Natural killer cell (primary cell): ENCODE measurements around the gene GRHPR. TPM values are rescaled to one million over a fixed set of nuclear protein-coding genes. Genes with fewer than 3 reads are reported as not detected.

Experiments
- ATAC-seq, 3 donors: fragments of 150-1000 bp in 2 of 3; fragments of 200-7000 bp in 1 of 3; cut with Tn5 transposase; 1 replicate in 1 of 3; 2 replicates in 2 of 3; pipeline ENCODE4 v1.10.0; 2021; ENCODE audit warnings: mild to moderate bottlenecking in 2 of 3, moderate library complexity in 2 of 3
- DNase-seq, 2 donors: peaks; one replicate each; pipeline versions ENCODE4 v3.0.0 to v3.0.0-alpha.2; 2013 to 2021; ENCODE audit warnings: mixed read lengths in 1 of 2
- H3K27ac ChIP-seq: one replicate; pipeline ENCODE4 v1.5.1; 2013; ENCODE audit warnings: mild to moderate bottlenecking, low read length
- H3K27me3 ChIP-seq: one replicate; pipeline ENCODE4 v1.6.1; 2013; ENCODE audit warnings: low read length; ENCODE audit not compliant: control insufficient read depth, insufficient read depth
- H3K36me3 ChIP-seq: one replicate; pipeline ENCODE4 v1.6.1; 2013; ENCODE audit warnings: low read length; ENCODE audit not compliant: control insufficient read depth, insufficient read depth
- H3K4me1 ChIP-seq: one replicate; pipeline ENCODE4 v1.6.1; 2013; ENCODE audit warnings: low read length; ENCODE audit not compliant: control insufficient read depth, insufficient read depth
- H3K4me3 ChIP-seq: one replicate; pipeline ENCODE4 v1.5.1; 2013; ENCODE audit warnings: low read length
- H3K9me3 ChIP-seq: one replicate; pipeline ENCODE4 v1.6.1; 2013; ENCODE audit warnings: low read length; ENCODE audit not compliant: control insufficient read depth, insufficient read depth
- H3K27ac Mint-ChIP-seq, 2 donors: one replicate each; pipeline ENCODE4 v1.8.0; 2022; ENCODE audit warnings: mild to moderate bottlenecking in 2 of 2, mixed read lengths in 2 of 2, moderate library complexity in 1 of 2
- H3K27me3 Mint-ChIP-seq, 2 donors: one replicate each; pipeline ENCODE4 v1.8.0; 2022; ENCODE audit warnings: low read depth in 2 of 2, mixed read lengths in 2 of 2
- H3K36me3 Mint-ChIP-seq: one replicate; pipeline ENCODE4 v1.8.0; 2022; ENCODE audit warnings: mixed read lengths
- H3K4me1 Mint-ChIP-seq, 2 donors: one replicate each; pipeline ENCODE4 v1.8.0; 2022; ENCODE audit warnings: mixed read lengths in 2 of 2
- H3K4me3 Mint-ChIP-seq: one replicate; pipeline ENCODE4 v1.8.0; 2022; ENCODE audit warnings: mild to moderate bottlenecking, moderate library complexity, mixed read lengths
- H3K9me3 Mint-ChIP-seq, 2 donors: one replicate each; pipeline ENCODE4 v1.8.0; 2022; ENCODE audit warnings: mixed read lengths in 2 of 2
- WGBS: methylation state at CpG from one replicate; pipeline ENCODE4 v1.1.7; 2013; ENCODE audit warnings: missing lambda C conversion rate; ENCODE audit not compliant: insufficient coverage; 5-methylcytosine and 5-hydroxymethylcytosine counted together
- intact Hi-C: fragments of 100-400 bp; cut with micrococcal nuclease; formaldehyde crosslinking; loops from one replicate; pipeline ENCODE4 v1.14.2; 2022
- total RNA-seq, 4 donors: library from RNA; stranded (reverse); fragments of 120-200 nt in 1 of 4; gene quantifications; one replicate each; pipeline versions ENCODE4 v1.2.3 to v1.2.4, GENCODE V29; 2013 to 2022
- TF ChIP-seq, protein P1 (sequence below): fragments of 200-600 bp; IDR thresholded peaks from one replicate; pipeline ENCODE4 v1.8.0; 2022; ENCODE audit warnings: antibody characterized with exemption

Gene GRHPR
- total RNA-seq, 3 donors from 2014 or later (not counting 1 experiment from before 2014, with no cell fraction given): 38.1 to 55.6 (median 41.1) TPM

DNA sequence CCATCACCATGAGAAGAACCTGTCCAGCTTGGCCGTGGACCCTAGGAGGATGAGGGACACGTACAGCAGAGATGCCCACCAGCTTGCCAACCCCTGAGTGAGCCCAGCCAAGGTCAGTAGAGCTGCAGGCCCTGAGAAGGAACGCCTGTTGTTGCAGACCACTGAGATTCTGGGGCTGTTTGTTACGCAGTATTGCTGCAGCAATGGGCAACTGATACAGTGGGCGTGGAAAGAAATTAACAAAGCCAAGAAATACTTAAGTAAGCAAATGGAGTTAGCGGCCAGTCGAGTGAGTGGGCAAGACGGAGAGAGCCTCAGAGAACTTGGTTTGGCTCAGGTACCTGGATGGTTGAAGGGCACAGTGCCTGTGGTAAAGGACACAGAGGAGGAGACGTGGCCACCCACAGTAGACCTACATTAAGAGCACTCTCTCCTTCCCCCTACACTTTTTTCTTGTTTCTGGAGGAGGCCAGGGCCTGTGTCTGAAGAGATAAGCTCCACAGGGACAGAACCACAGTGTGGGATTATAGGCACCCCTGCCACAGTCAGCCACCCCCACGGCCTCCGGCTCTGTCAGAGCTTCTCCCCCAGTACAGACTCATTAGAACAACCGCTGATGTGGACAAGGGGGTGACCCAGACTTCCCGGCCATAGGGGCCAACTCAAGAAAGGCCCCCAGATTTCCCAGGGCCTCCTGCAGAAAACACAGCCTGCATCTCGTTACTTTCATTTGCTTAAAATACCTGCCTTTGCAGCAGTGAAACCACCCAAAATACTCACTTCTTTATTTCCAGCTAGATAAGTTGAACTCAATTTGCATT is 40.1 kb upstream of the GRHPR start:
- H3K4me1 Mint-ChIP-seq: no peaks in the 10 kb centered on the region
- 84% methylated on average over 14 of the region's 14 CpGs for WGBS
- Histone ChIP-seq H3K4me1 (peaks cover 20% of the 10 kb centered on the region), H3K4me3 (no peak overlapping the region), H3K36me3 (no peaks in the 10 kb centered on the region), H3K27me3 (no peaks in the 10 kb centered on the region), H3K27ac (peak overlapping the region; percentile 31), H3K9me3 (no peaks in the 10 kb centered on the region)
- H3K9me3 Mint-ChIP-seq: no peaks in the 10 kb centered on the region
- H3K36me3 Mint-ChIP-seq: no peaks in the 10 kb centered on the region
- ATAC-seq (no peak), DNase-seq (no peak)
- H3K4me3 Mint-ChIP-seq: no peak overlapping the region
- no peak overlapping the region for H3K27ac Mint-ChIP-seq
- intact Hi-C loops: no loop called here
- TF ChIP-seq, protein P1, sequence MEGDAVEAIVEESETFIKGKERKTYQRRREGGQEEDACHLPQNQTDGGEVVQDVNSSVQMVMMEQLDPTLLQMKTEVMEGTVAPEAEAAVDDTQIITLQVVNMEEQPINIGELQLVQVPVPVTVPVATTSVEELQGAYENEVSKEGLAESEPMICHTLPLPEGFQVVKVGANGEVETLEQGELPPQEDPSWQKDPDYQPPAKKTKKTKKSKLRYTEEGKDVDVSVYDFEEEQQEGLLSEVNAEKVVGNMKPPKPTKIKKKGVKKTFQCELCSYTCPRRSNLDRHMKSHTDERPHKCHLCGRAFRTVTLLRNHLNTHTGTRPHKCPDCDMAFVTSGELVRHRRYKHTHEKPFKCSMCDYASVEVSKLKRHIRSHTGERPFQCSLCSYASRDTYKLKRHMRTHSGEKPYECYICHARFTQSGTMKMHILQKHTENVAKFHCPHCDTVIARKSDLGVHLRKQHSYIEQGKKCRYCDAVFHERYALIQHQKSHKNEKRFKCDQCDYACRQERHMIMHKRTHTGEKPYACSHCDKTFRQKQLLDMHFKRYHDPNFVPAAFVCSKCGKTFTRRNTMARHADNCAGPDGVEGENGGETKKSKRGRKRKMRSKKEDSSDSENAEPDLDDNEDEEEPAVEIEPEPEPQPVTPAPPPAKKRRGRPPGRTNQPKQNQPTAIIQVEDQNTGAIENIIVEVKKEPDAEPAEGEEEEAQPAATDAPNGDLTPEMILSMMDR: no peak
- H3K27me3 Mint-ChIP-seq: peaks cover 0 to 6% of the 10 kb centered on the region in 2 donors

DNA sequence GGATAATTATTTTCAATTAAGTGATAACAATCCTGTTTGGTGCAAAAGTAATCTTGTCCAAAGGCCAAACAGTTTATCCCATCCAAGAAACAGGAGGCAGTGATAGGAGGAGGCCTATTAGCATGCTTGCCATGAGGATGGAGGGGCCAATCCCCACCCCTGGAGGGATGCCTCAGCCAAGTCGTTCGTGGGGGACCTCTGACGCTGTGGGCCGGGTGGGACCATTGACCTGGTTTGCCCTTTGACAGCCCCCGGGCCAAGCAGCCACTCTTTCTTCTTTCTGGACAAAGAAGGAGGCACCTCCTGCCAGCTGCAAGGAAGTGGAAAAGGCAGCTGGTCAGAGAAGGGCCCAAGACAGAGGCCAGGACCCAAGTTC is 39.5 kb upstream of the GRHPR start:
- intact Hi-C loops: no loop called here

DNA sequence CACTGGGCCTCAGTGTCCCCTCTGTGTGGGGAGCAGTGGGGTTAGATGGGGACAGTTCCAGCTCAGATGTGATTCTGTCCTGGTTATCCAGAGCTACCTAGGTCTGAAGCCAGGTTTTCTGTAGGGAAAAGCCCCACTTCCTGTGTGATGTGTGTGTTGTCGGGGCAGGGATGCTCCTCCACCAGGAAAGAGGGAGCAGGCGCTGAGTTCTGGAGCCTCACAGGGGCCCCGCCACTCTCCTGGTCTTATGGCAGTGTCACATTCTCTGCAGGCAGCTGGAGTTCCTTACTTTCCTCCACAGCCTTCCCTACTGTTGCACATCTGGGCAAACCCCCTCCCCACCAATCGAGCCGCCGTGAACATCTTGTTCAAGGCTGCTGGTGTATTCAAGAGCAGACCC is 39.1 kb upstream of the GRHPR start:
- H3K4me3 Mint-ChIP-seq: no peak overlapping the region
- intact Hi-C loops: no loop called here
- H3K27me3 Mint-ChIP-seq: peaks cover 0 to 6% of the 10 kb centered on the region in 2 donors
- H3K9me3 Mint-ChIP-seq: no peaks in the 10 kb centered on the region
- Histone ChIP-seq H3K27ac (peak overlapping the region; percentile 60), H3K9me3 (no peaks in the 10 kb centered on the region), H3K4me1 (peaks cover 16% of the 10 kb centered on the region), H3K36me3 (no peaks in the 10 kb centered on the region), H3K4me3 (no peak overlapping the region), H3K27me3 (no peaks in the 10 kb centered on the region)
- H3K36me3 Mint-ChIP-seq: no peaks in the 10 kb centered on the region
- no peaks in the 10 kb centered on the region for H3K4me1 Mint-ChIP-seq
- WGBS: 84% methylated on average over 6 of the region's 6 CpGs
- TF ChIP-seq, protein P1: no peak
- DNase-seq (no peak), ATAC-seq (no peak)
- no peak overlapping the region for H3K27ac Mint-ChIP-seq

More for the DNA sequence above, 39.5 kb upstream of the GRHPR start:
- H3K4me1 Mint-ChIP-seq: no peaks in the 10 kb centered on the region
- H3K9me3 Mint-ChIP-seq: no peaks in the 10 kb centered on the region
- H3K27me3 Mint-ChIP-seq: peaks cover 0 to 6% of the 10 kb centered on the region in 2 donors
- Histone ChIP-seq H3K4me1 (peaks cover 20% of the 10 kb centered on the region), H3K36me3 (no peaks in the 10 kb centered on the region), H3K4me3 (no peak overlapping the region), H3K9me3 (no peaks in the 10 kb centered on the region), H3K27me3 (no peaks in the 10 kb centered on the region), H3K27ac (peak overlapping the region; percentile 60)
- 79% methylated on average over 5 of the region's 5 CpGs for WGBS
- no peaks in the 10 kb centered on the region for H3K36me3 Mint-ChIP-seq
- no peak overlapping the region for H3K27ac Mint-ChIP-seq
- no peak for ATAC-seq
- no peak for DNase-seq
- no peak overlapping the region for H3K4me3 Mint-ChIP-seq
- TF ChIP-seq, protein P1: no peak
